ENCODE measurements around the gene FLYWCH1.
"Not testable (repeated sequence)": the region's sequence is repeated elsewhere in the genome, so short reads cannot be mapped to it uniquely, and the experiment has no call there.

The FLYWCH1 gene

DNA sequence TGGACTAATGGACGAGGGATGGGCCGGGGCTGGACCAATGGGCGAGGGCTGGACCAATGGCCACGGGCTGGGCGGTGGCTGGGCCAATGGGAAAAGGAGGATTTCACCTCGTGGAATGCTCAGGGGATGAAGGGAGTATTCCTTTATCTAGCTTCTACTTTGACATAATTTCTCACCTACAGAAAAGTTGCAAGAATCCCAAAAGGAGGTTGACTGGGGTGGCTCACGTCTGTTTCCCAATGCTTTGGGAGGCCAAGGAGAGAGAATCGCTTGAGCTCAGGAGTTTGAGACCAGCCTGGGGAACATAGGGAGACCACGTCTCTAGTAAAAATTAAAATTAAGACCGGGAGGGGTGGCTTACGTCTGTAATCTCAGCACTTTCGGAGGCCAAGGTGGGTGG, 5.7 kb upstream of the FLYWCH1 start:
- Mint-ChIP-seq H3K4me1 (ENCODE audit: low read depth) (peaks cover 24% of the 10 kb centered on the region), H3K4me3 (peak overlapping the region; percentile 91), H3K27me3 (ENCODE audit: low read depth) (no peaks in the 10 kb centered on the region), H3K36me3 (ENCODE audit: low read depth) (no peaks in the 10 kb centered on the region), H3K27ac (peak overlapping the region; percentile 70), H3K9me3 (no peaks in the 10 kb centered on the region)

- H3K9me3 Mint-ChIP-seq; H3K27me3 Mint-ChIP-seq (ENCODE audit: low read depth); H3K27ac Mint-ChIP-seq; H3K36me3 Mint-ChIP-seq (ENCODE audit: low read depth); H3K4me3 Mint-ChIP-seq: not testable (repeated sequence)
- peaks cover 27% of the 10 kb centered on the region for H3K4me1 Mint-ChIP-seq (ENCODE audit: low read depth)
These were observed 4.5 kb upstream of the FLYWCH1 start for GRCh38 chr16:2907084-2907753.

DNA sequence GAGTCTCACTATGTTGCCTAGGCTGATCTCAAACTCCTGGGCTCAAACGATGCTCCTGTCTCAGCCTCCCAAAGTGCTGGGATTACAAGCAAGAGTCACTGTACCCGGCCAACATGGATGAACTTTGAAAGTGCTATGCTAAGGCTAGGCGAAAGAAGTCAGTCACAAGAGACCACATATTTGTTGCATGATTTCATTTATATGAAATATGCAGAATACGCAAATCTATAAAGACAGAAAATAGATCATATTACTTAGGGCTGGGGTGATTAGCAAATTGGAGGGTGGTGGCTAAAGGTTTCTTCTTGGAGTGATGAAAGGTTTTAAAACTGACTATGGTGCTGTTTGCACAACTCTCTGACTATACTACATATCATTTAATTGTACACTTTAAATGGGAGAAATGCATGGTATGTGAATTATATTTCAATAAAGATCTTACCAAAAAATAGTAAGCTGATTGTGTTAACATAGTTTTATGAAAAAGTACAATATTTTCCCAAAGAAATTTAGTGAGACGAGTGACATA, 1.2 kb upstream of the FLYWCH1 start:
- H3K27ac Mint-ChIP-seq, result no peak overlapping the region
- peak overlapping the region; percentile 36 for H3K4me3 Mint-ChIP-seq

GRCh38 chr16:2912330-2913199, 834 bp downstream of the FLYWCH1 start:
- peaks cover 17% of the 10 kb centered on the region for H3K4me1 Mint-ChIP-seq (ENCODE audit: low read depth)
- peaks cover 8% of the 10 kb centered on the region for H3K36me3 Mint-ChIP-seq (ENCODE audit: low read depth)
- peaks cover 5% of the 10 kb centered on the region for H3K27me3 Mint-ChIP-seq (ENCODE audit: low read depth)
- H3K4me3 Mint-ChIP-seq, result peak overlapping the region; percentile 87
- no peaks in the 10 kb centered on the region for H3K9me3 Mint-ChIP-seq
- peak overlapping the region; percentile 88 for H3K27ac Mint-ChIP-seq

More for the DNA sequence above, 1.2 kb upstream of the FLYWCH1 start:
- peaks cover 33% of the 10 kb centered on the region for H3K4me1 Mint-ChIP-seq (ENCODE audit: low read depth)
- peaks cover 6% of the 10 kb centered on the region for H3K36me3 Mint-ChIP-seq (ENCODE audit: low read depth)
- H3K9me3 Mint-ChIP-seq, result no peaks in the 10 kb centered on the region
- peaks cover 5% of the 10 kb centered on the region for H3K27me3 Mint-ChIP-seq (ENCODE audit: low read depth)

- Mint-ChIP-seq H3K36me3 (ENCODE audit: low read depth) (peaks cover 8% of the 10 kb centered on the region), H3K9me3 (no peaks in the 10 kb centered on the region), H3K4me1 (ENCODE audit: low read depth) (peaks cover 17% of the 10 kb centered on the region), H3K4me3 (peak overlapping the region; percentile 87), H3K27me3 (ENCODE audit: low read depth) (peaks cover 5% of the 10 kb centered on the region), H3K27ac (no peak overlapping the region)
These were observed 1.9 kb downstream of the FLYWCH1 start for GRCh38 chr16:2913603-2914002.

- Mint-ChIP-seq H3K4me1 (ENCODE audit: low read depth) (peaks cover 17% of the 10 kb centered on the region), H3K36me3 (ENCODE audit: low read depth) (peaks cover 9% of the 10 kb centered on the region), H3K4me3 (no peak overlapping the region), H3K9me3 (no peaks in the 10 kb centered on the region), H3K27ac (no peak overlapping the region), H3K27me3 (ENCODE audit: low read depth) (peaks cover 5% of the 10 kb centered on the region)
These were observed 2.5 kb downstream of the FLYWCH1 start for GRCh38 chr16:2914233-2914632.

GRCh38 chr16:2915196-2915929, 3.6 kb downstream of the FLYWCH1 start:
- Mint-ChIP-seq H3K4me3 (no peak overlapping the region), H3K9me3 (no peaks in the 10 kb centered on the region), H3K27me3 (ENCODE audit: low read depth) (peaks cover 5% of the 10 kb centered on the region), H3K4me1 (ENCODE audit: low read depth) (peaks cover 22% of the 10 kb centered on the region), H3K27ac (no peak overlapping the region), H3K36me3 (ENCODE audit: low read depth) (peaks cover 15% of the 10 kb centered on the region)

- Mint-ChIP-seq H3K27me3 (ENCODE audit: low read depth) (no peaks in the 10 kb centered on the region), H3K4me1 (ENCODE audit: low read depth) (peaks cover 8% of the 10 kb centered on the region), H3K9me3 (no peaks in the 10 kb centered on the region), H3K36me3 (ENCODE audit: low read depth) (peaks cover 14% of the 10 kb centered on the region), H3K4me3 (no peak overlapping the region), H3K27ac (peak overlapping the region; percentile 70)
These were observed 8.0 kb downstream of the FLYWCH1 start for GRCh38 chr16:2919511-2920255.

- Mint-ChIP-seq H3K9me3 (no peaks in the 10 kb centered on the region), H3K36me3 (ENCODE audit: low read depth) (peaks cover 12% of the 10 kb centered on the region), H3K4me1 (ENCODE audit: low read depth) (peaks cover 12% of the 10 kb centered on the region), H3K4me3 (no peak overlapping the region), H3K27ac (peak overlapping the region; percentile 45), H3K27me3 (ENCODE audit: low read depth) (no peaks in the 10 kb centered on the region)
These were observed 11.8 kb downstream of the FLYWCH1 start for GRCh38 chr16:2923481-2923880.

DNA sequence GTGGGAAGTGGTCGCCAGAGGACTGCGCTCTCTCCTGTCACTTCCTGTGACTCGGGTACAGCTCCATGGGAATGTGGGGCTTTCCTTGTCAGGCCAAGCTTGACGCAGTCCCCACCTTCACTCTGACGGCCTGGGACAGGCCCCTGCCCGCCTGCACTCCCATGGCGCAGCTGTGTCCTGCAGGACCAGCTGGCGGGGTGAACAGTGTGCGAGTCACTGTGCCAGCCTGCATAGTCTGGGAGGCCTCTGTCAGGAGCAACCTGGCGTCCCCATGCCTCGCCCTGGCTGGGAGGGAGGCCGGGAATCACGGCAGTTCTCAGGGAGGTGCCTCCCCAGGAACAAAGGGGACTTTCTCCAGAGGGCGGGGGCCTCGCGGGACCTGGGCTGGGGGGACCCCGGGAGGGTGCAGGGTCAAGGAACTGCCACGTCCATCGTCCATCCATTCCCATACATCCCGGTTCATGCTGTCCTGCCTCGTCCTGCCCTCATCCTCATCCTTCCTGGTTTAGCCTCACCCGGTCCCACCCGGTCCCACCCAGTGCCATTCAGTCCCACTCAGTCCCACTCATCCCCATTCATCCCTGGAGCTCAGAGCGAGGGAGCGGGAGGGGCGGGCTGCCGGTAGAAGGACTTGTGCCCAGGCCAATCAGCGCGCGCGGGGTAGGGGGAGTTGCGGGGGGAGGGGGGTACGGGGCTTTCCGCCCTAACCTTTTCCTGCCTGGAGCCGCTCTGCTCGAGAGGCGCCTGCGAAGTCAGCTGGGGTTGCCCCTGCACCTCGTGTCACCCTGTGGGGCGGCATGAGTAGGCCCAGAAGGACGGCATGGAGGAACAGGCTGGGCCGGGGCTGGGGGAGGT, 13.4 kb downstream of the FLYWCH1 start:
- Mint-ChIP-seq H3K27ac (no peak overlapping the region), H3K9me3 (no peaks in the 10 kb centered on the region), H3K36me3 (ENCODE audit: low read depth) (peaks cover 5% of the 10 kb centered on the region), H3K27me3 (ENCODE audit: low read depth) (no peaks in the 10 kb centered on the region), H3K4me3 (no peak overlapping the region), H3K4me1 (ENCODE audit: low read depth) (peaks cover 6% of the 10 kb centered on the region)

DNA sequence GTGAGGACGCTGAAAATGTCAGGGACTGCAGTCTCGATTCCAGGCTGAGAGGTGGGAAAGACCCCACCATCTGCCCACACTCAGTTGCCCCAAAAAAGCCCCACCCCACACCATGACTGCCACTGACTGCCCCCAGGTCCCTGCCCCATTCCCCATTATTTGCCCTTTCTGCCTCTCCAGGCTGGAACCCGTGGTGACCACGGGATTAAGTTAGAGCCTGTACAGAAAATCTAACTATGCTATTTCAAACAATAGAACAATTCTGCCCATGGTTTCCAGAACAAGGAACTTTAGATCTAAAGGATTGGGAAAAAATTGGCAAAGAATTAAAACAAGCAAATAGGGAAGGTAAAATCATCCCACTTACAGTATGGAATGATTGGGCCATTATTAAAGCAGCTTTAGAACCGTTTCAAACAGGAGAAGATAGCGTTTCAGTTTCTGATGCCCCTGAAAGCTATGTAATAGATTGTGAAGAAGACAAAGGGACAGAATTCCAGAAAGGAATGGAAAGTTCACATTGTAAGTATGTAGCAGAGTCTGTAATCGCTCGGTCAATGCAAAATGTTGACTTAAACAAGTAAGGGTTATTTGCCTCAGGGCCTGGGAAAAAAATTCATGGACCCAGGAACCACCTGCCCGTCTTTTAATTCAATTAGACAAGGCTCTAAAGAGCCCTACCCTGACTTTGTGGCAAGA, 14.4 kb downstream of the FLYWCH1 start:
- H3K9me3 Mint-ChIP-seq, result no peaks in the 10 kb centered on the region
- no peak overlapping the region for H3K4me3 Mint-ChIP-seq
- peaks cover 5% of the 10 kb centered on the region for H3K36me3 Mint-ChIP-seq (ENCODE audit: low read depth)
- H3K27me3 Mint-ChIP-seq (ENCODE audit: low read depth), result no peaks in the 10 kb centered on the region
- peaks cover 6% of the 10 kb centered on the region for H3K4me1 Mint-ChIP-seq (ENCODE audit: low read depth)
- H3K27ac Mint-ChIP-seq, result no peak overlapping the region

DNA sequence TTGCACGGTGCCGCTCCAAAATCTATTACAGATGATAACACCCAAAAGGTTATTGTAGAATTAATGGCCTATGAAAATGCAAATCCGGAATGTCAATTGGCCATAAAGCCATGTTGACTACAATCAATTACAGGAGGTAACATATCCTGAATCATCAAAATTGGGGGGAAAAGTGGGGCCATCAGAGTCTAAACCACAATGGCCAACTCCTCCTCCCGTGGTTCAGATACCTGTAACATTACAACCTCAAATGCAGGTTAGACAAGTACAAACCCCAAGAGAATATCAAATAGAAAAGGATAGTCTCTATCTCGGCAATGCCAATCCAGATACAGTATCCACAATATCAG, 14.9 kb downstream of the FLYWCH1 start:
- Mint-ChIP-seq H3K36me3 (ENCODE audit: low read depth) (peaks cover 5% of the 10 kb centered on the region), H3K27ac (no peak overlapping the region), H3K27me3 (ENCODE audit: low read depth) (no peaks in the 10 kb centered on the region), H3K4me3 (no peak overlapping the region), H3K4me1 (ENCODE audit: low read depth) (peaks cover 6% of the 10 kb centered on the region), H3K9me3 (no peaks in the 10 kb centered on the region)

Measured in T-helper 1 cell treated with Interleukin-12 subunit alpha and Interleukin-12 subunit beta and Interleukin-4 antibody, amounts not matched to agents 30 μg/mL and 1 μg/mL, for 36 hours (primary cell).